Measurements from ENCODE around the gene GINS1. TPM values are rescaled to one million over a fixed set of nuclear protein-coding genes. Genes with fewer than 3 reads are reported as not detected.

GINS1 gene
- total RNA-seq, 1 experiment from 2014 or later = 74.3 TPM

- no peak overlapping the region for H4K8ac ChIP-seq (replicated peaks; ENCODE audit: insufficient read length, low read depth, low read length)
- H2BK20ac ChIP-seq (ENCODE audit: low read depth, low read length, poor library complexity, severe bottlenecking) = no peak overlapping the region
- no peak overlapping the region for H2BK15ac ChIP-seq (ENCODE audit: low read depth, low read length)
- no peak overlapping the region for H3K4ac ChIP-seq (ENCODE audit: low read depth, low read length)
- WGBS (ENCODE audit: extremely low coverage, insufficient read length, low lambda C conversion rate) = no CpG with 5 or more reads among the region's 5 CpGs
- H2AFZ ChIP-seq (ENCODE audit: low read length) = no peak overlapping the region
- H3K14ac ChIP-seq (ENCODE audit: insufficient read depth, low read length) = no peak overlapping the region
- H2BK5ac ChIP-seq (ENCODE audit: insufficient read length, low read length) = no peak overlapping the region
- H3K79me2 ChIP-seq (ENCODE audit: insufficient read depth, low read length) = no peaks in the 10 kb centered on the region
- H3K27me3 Mint-ChIP-seq (ENCODE audit: low read depth) = no peaks in the 10 kb centered on the region
- H3K4me3 Mint-ChIP-seq = no peak overlapping the region
- no peak overlapping the region for H3K4me2 ChIP-seq (ENCODE audit: insufficient read depth, insufficient read length, low read length)
- no peak overlapping the region for H4K5ac ChIP-seq (ENCODE audit: insufficient read length, low read depth, low read length)
- no peaks in the 10 kb centered on the region for H4K20me1 ChIP-seq (ENCODE audit: control insufficient read depth, insufficient read depth, insufficient read length)
- H2BK12ac ChIP-seq (ENCODE audit: insufficient read length, low read depth, low read length) = no peak overlapping the region
- no peak overlapping the region for H4K91ac ChIP-seq (ENCODE audit: insufficient read length, low read depth, low read length)
- H3K4me1 ChIP-seq (ENCODE audit: insufficient read depth, low read length) = no peaks in the 10 kb centered on the region
- no peak for DNase-seq
- no peaks in the 10 kb centered on the region for H3K27me3 ChIP-seq (ENCODE audit: insufficient read depth, low read length)
- no peaks in the 10 kb centered on the region for H3K23me2 ChIP-seq (ENCODE audit: insufficient read length, low read depth, low read length, poor library complexity, severe bottlenecking)
- no peak overlapping the region for H3K56ac ChIP-seq (ENCODE audit: insufficient read length, low read depth, low read length)
- peaks cover 0 to 7% of the 10 kb centered on the region in 2 experiments; a peak in 2 of 4 replicates for H3K4me1 Mint-ChIP-seq
- peaks cover 48 to 69% (median 68%) of the 10 kb centered on the region in 3 experiments for H3K36me3 Mint-ChIP-seq (ENCODE audit: insufficient read depth in 1 of 3, low read depth in 3 of 3)
- H3K9me3 Mint-ChIP-seq = no peaks in the 10 kb centered on the region; a peak in 1 of 5 replicates
- no peak overlapping the region for H3K9ac ChIP-seq (ENCODE audit: extremely low read depth, insufficient read length, low read length)
- no peak overlapping the region for H3K23ac ChIP-seq (ENCODE audit: insufficient read length, low read depth, low read length)
- no peaks in the 10 kb centered on the region for H3K9me3 ChIP-seq (ENCODE audit: control insufficient read depth, low read depth, low read length)
- TF ChIP-seq, protein P1, sequence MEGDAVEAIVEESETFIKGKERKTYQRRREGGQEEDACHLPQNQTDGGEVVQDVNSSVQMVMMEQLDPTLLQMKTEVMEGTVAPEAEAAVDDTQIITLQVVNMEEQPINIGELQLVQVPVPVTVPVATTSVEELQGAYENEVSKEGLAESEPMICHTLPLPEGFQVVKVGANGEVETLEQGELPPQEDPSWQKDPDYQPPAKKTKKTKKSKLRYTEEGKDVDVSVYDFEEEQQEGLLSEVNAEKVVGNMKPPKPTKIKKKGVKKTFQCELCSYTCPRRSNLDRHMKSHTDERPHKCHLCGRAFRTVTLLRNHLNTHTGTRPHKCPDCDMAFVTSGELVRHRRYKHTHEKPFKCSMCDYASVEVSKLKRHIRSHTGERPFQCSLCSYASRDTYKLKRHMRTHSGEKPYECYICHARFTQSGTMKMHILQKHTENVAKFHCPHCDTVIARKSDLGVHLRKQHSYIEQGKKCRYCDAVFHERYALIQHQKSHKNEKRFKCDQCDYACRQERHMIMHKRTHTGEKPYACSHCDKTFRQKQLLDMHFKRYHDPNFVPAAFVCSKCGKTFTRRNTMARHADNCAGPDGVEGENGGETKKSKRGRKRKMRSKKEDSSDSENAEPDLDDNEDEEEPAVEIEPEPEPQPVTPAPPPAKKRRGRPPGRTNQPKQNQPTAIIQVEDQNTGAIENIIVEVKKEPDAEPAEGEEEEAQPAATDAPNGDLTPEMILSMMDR (conservative IDR thresholded peaks at IDR 0.05) = no peak
- no peak overlapping the region for H3T11ph ChIP-seq (ENCODE audit: low read length)
- H3K27ac Mint-ChIP-seq = no peak overlapping the region
- no peak overlapping the region for H2BK120ac ChIP-seq (ENCODE audit: low read depth, low read length, poor library complexity, severe bottlenecking)
- no peaks in the 10 kb centered on the region for H3K79me1 ChIP-seq (ENCODE audit: insufficient read depth, low read depth, low read length, poor library complexity, severe bottlenecking)
- H3K27ac ChIP-seq (ENCODE audit: insufficient read length, low read depth, low read length) = no peak overlapping the region
- H2AK5ac ChIP-seq (ENCODE audit: insufficient read length, low read length) = no peak overlapping the region
- H3K18ac ChIP-seq (ENCODE audit: insufficient read length, low read depth, low read length) = no peak overlapping the region
Observed at GRCh38 chr20:25479638-25480037, 72.2 kb downstream of the GINS1 start.
